Hepatocyte (in vitro differentiated cells): ENCODE data around the gene NFYC.

Experiments
- CTCF ChIP-seq: fragments of 200-600 bp; sonication (generic); IDR thresholded peaks from 2 replicates; pipeline ENCODE4 v1.5.1; 2016; ENCODE audit warnings: antibody characterized with exemption, mild to moderate bottlenecking; ENCODE audit not compliant: poor library complexity
- EZH2 ChIP-seq: fragments of 200-600 bp; sonication (generic); IDR thresholded peaks from 2 replicates; pipeline ENCODE4 v1.6.1; 2016; ENCODE audit warnings: antibody characterized with exemption, mild to moderate bottlenecking, borderline replicate concordance
- EZH2phosphoT487 ChIP-seq: fragments of 200-600 bp; sonication (generic); IDR thresholded peaks from one replicate; pipeline ENCODE4 v1.6.1; 2018; ENCODE audit warnings: antibody characterized with exemption, mild to moderate bottlenecking, low read depth, moderate library complexity; ENCODE audit not compliant: unreplicated experiment, severe bottlenecking

- TF ChIP-seq EZH2phosphoT487 (no peak), EZH2 (no peak), CTCF (no peak)
Measured at GRCh38 chr1:40661678-40662077, 29.8 kb upstream of the NFYC start.
